Neural progenitor cell (in vitro differentiated cells): ENCODE measurements around the gene NDRG4.

Experiments
- EZH2 ChIP-seq: fragments of 200-600 bp; sonication (generic); IDR thresholded peaks from 2 replicates; pipeline ENCODE4 v1.6.1; 2017; ENCODE audit warnings: antibody characterized with exemption, mild to moderate bottlenecking, moderate library complexity
- TF ChIP-seq, protein P1 (sequence below): fragments of 200-600 bp; sonication (generic); IDR thresholded peaks from 2 replicates; pipeline ENCODE4 v1.5.1; 2017; ENCODE audit warnings: antibody characterized with exemption, mild to moderate bottlenecking

DNA sequence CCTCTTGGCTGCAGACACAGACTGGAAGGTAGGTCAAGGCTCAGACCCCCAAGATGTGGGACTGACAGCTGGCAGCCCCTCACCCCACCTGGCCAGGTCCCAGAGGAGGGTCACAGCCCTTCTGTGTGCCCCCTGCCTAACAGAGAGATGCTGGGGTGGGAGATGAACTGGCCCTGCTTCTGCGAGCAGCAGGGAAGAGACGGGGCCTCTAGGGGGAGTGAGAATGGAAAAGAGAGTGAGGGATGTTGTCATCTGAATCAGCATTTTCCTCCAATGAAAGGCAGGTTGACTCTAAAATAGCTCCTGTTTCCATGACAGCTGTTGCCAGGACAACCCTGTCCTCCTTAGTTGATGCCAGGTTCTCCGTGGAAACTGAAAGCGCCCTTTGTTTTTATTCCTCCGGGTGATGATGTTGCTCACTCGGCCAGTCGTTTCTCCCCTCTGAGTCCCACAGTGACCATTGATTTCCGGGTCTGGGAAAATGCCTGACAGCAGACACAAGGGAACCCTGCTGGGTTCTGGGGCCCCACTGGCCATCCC is 4.9 kb upstream of the NDRG4 start:
- TF ChIP-seq, protein P1, sequence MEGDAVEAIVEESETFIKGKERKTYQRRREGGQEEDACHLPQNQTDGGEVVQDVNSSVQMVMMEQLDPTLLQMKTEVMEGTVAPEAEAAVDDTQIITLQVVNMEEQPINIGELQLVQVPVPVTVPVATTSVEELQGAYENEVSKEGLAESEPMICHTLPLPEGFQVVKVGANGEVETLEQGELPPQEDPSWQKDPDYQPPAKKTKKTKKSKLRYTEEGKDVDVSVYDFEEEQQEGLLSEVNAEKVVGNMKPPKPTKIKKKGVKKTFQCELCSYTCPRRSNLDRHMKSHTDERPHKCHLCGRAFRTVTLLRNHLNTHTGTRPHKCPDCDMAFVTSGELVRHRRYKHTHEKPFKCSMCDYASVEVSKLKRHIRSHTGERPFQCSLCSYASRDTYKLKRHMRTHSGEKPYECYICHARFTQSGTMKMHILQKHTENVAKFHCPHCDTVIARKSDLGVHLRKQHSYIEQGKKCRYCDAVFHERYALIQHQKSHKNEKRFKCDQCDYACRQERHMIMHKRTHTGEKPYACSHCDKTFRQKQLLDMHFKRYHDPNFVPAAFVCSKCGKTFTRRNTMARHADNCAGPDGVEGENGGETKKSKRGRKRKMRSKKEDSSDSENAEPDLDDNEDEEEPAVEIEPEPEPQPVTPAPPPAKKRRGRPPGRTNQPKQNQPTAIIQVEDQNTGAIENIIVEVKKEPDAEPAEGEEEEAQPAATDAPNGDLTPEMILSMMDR = peak; percentile 62
- TF ChIP-seq EZH2 = no peak
